CD4-positive, alpha-beta T cell treated with Interleukin-17A for 4 hours (primary cell): Measurements from ENCODE around the gene RAD51B.

Experiments used
- DNase-seq: peaks from one replicate; pipeline ENCODE4 v3.0.0-alpha.2; 2020; ENCODE audit warnings: mixed read lengths

The RAD51B gene

DNA sequence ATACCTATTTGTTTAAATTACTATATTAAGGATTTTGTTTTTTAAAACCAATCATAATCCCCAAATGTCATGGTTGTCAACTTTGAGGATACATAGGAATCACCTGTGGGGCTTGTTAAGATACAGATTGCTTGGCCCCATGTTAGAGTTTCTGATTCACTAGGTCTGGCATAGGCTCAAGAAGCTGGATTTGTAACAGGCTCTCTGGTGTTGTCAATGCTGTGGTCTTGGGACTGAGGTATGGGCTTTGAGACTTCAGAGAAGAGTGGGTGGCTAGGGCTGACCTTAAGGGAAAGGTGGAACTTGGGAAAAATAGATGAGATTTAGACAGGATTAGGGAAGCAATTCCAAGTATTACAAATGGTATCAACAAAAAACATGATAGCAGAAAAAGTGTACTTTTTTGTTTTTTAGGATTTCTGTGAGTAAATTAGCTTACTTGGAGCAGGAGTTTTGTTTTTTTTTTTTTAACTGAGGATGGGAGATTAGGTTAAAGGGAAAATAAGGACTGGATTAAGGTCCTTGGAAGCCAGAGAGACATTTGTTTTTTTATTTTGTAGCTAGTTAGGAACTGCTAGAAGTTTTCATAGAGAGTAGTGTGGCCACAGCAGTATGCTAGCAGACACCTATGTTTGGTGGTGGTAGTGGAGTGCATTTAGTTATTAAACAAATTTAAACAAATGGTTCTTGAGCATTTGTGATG, 88.6 kb downstream of the RAD51B start:
- no peak for DNase-seq

GRCh38 chr14:67911562-67911961, 92.0 kb downstream of the RAD51B start:
- DNase-seq: no peak

DNA sequence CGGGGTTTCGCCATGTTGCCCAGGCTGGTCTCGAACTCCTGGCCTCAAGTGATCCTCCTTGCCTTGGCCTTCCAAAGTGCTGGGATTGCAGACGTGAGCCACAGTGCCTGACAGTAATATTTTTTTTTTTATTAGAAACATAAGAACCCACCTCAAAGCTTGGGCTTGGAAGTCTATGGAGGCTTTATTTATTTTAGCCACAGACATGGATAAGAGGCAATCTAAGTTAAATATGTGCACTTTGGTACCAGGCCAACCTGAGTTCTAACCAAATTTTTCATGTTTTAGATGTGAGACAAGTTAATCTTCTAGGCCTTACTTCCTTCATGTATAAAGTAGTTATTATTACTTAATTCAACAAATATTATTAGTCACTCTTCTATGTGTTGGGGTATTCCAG, 96.9 kb downstream of the RAD51B start:
- no peak for DNase-seq

GRCh38 chr14:67917006-67917405, 97.4 kb downstream of the RAD51B start:
- no peak for DNase-seq

- DNase-seq: no peak
These were observed 99.3 kb downstream of the RAD51B start for GRCh38 chr14:67918838-67919237.

- no peak for DNase-seq
These were observed 99.9 kb downstream of the RAD51B start for GRCh38 chr14:67919259-67920032.

DNA sequence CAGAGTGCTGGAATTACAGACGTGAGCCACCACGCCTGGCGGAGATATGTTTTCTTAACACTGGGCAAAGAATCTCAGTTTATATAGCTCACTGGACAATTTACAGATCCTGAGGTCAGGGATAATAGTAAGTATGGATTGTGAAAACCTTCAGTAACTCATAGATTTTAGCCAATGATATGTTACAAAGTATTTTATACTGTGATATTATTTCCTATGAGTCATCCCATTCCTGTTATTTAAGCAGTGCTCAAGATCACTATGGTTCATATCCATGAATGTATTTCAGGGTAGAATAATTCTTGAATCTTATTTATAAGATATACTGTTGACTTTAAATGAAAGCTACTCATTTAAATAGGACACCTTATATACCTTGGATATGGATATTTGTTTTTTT, 107.2 kb downstream of the RAD51B start:
- no peak for DNase-seq

- DNase-seq: no peak
These were observed 107.7 kb downstream of the RAD51B start for GRCh38 chr14:67927244-67927643.

GRCh38 chr14:67928375-67928774, 108.8 kb downstream of the RAD51B start:
- DNase-seq: no peak

- no peak for DNase-seq
These were observed 113.2 kb downstream of the RAD51B start for GRCh38 chr14:67932708-67933246.

- DNase-seq: no peak
These were observed 113.7 kb downstream of the RAD51B start for GRCh38 chr14:67933266-67933665.

- peak; percentile 22 for DNase-seq
These were observed 114.5 kb downstream of the RAD51B start for GRCh38 chr14:67934087-67934486.

GRCh38 chr14:67934862-67935261, 115.3 kb downstream of the RAD51B start:
- DNase-seq: no peak

GRCh38 chr14:67935371-67935770, 115.8 kb downstream of the RAD51B start:
- DNase-seq: no peak

DNA sequence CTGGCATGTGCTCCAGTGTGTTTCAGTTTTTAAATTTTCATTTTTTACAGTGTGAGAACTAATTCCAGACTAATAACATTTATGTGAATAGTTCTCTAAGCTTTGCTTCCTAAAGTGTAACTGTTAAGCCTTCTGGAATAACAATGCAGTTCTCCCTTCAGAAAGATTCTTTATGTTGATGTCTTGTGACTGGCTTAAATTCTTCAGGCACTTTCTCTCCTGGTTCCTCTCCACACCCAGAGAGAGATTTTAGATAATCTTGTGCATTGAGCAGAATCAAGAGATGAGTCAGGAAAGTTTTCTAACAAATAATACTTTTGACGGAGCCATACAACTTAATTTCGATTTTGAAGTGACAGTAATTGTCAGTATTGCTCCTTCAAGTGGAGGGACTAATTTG, 118.5 kb downstream of the RAD51B start:
- no peak for DNase-seq

DNA sequence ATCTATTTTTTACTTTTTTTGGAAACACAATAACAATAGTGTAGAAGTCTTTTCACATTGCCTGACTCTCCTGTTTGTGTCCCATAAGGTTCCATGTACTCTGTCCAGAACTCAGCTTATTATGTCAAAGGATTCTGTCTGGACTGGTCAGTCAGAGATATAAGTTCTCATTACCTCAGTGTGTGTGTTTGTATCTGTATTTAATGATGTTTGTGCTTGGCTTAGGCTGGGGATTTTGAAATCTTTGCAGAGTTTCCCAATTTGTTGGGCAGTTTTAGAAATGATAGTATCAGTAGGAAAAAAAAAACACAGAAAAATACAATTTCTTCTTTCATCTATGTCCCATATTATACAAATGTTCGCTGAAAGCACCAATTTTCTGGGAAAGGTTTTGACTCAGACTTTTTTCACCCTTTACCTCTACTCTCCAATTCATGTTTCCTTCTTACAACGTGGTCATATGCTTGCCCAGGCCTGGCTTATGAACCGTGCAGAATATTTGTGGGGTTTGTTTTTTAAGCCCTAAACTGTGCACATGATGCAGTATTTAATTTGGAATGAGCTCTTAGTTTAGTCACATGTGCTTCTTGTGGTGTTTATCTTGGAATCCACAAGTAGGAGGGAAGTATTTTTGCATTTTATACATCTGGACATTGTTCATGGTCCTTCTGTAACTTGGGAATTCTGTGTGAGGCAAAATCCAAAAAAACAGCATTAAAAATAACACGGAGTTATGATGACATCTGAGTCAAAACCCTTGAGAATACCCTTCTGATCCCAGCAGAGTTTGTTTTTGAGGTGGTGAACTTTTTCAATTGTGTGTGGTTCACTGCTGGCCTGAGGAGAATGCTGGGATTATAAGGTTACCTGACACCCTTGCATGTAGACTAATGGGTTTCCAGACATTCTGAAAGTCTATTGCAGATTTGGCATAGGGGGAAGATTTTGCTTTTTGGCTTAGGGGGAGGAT, 121.2 kb downstream of the RAD51B start:
- no peak for DNase-seq

DNA sequence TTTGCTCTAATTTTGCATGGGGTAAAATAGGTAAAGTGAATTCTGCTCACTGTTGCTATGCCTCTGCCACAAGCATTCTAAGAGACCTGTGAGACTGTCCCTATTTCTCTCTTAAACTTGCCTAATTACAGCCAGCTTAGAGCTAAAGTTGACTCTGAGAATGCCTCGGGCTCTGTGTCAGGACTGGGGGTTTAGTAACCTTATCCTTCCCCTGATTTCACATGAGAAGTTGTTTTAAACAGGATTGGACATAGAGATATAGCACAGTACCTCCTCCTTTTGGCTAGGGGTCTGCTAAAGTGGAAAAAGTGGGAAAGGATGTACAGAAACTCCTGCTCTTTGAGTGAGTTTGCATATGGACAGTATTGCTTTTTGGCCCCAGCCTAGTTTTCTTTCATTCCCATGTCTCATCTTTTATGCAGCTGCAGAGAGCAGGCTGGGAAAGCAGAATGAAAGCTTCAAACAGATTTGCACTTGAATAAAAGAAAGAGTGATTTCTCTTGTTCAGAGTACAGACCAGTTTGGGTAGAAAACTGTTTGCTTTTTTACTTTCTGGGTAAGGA, 122.0 kb downstream of the RAD51B start:
- DNase-seq: no peak

DNA sequence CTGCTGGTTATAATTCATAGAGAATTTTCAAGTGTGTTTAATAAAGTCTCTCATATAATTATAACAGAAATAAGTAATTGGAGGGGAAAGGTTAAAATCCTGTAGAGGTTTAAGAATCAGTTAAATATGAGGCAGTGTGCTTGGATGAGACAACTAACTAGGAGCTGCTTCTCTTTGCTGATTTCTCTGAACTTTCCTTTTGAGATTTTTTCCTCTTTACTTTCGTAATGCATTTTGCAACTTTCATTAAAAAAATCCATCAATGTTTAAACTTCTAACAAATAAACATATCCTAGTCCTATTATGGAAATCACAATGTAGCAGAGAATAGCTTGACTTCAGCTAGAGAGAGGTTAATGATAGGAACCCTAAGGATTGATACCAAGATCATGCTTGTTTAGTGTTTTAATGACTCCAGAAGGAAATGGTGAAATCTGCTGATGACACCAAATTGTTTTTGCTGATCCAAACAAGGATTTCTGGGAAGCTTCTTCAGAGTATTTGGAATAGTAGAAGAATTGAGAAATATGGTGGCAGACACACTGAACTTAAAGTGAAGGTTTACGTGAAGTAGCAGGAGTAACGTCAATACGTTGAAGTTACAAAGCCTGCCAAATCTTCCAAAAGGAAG, 122.6 kb downstream of the RAD51B start:
- no peak for DNase-seq

DNA sequence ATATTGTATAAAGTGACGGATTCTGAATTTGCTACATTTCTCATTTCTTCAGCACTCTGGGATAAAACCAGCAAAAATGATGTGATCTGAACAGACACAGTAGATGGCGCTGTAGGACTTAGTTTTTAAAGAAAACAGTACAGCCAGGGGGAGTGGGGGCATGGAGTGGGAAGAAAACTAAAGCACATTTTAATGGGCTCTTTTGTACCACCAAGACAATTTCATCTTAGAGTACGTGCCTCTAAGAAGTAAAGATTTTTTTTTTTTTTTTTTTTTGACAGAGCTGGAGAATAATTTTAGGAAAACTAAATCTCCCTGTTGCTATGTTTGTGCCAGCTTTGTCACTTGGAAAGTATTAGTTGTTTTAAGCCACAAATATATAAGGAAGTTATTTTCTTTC, 124.4 kb downstream of the RAD51B start:
- peak; percentile 55 for DNase-seq

- DNase-seq: no peak
These were observed 125.0 kb downstream of the RAD51B start for GRCh38 chr14:67944605-67945004.

- DNase-seq: no peak
These were observed 130.2 kb downstream of the RAD51B start for GRCh38 chr14:67949771-67950170.

GRCh38 chr14:67950386-67950785, 130.8 kb downstream of the RAD51B start:
- no peak for DNase-seq
